SK-N-SH (cell line): ENCODE data around the gene DLG2. TPM values are rescaled to one million over a fixed set of nuclear protein-coding genes. Genes with fewer than 3 reads are reported as not detected.

Experiments
- CTCF ChIA-PET: fragments of 300-600, 350-600 bp; formaldehyde crosslinking; extraction: SDS; loops from one replicate; lab custom pipeline; 2021; lab: Yijun Ruan, JAX
- POLR2A ChIA-PET: fragments of 350-600 bp; sonication (Branson Sonifier 250); formaldehyde crosslinking; extraction: SDS; loops from one replicate; lab custom pipeline; 2020; ENCODE audit warnings: antibody characterized with exemption, inconsistent platforms; lab: Yijun Ruan, JAX
- DNase-seq: peaks from one replicate; pipeline ENCODE4 v3.0.0; 2012
- H2AFZ ChIP-seq: fragments of 200-600 bp; sonication (generic); 2 replicates; pipeline ENCODE4 v1.8.1; 2016; ENCODE audit warnings: antibody characterized with exemption, mild to moderate bottlenecking, low read depth
- H3F3A ChIP-seq: fragments of 200-600 bp; sonication (generic); replicated peaks from 2 replicates; pipeline ENCODE3; 2016; ENCODE audit warnings: antibody characterized with exemption, mild to moderate bottlenecking; ENCODE audit not compliant: insufficient read depth
- H3K27ac ChIP-seq, 2 experiments: fragments of 200-500 bp in 1 of 2; fragments of 200-600 bp in 1 of 2; sonication (Bioruptor generic) in 1 of 2; sonication (generic), shearing (Covaris generic) in 1 of 2; 2 replicates each; pipeline versions ENCODE4 v1.5.1 to v1.6.1; 2014 to 2016; ENCODE audit warnings: low read depth in 2 of 2, inconsistent platforms in 1 of 2, low read length in 1 of 2, mild to moderate bottlenecking in 1 of 2, mixed read lengths in 1 of 2
- H3K27me3 ChIP-seq: fragments of 200-600 bp; sonication (generic), shearing (Covaris generic); 2 replicates; pipeline ENCODE4 v1.6.1; 2016; ENCODE audit warnings: mixed run types; ENCODE audit not compliant: insufficient read depth
- H3K36me3 ChIP-seq, 2 experiments: fragments of 200-500 bp in 1 of 2; fragments of 200-600 bp in 1 of 2; sonication (Bioruptor generic) in 1 of 2; sonication (generic) in 1 of 2; replicated peaks in 1 of 2; 2 replicates each; pipeline versions ENCODE3 to v1.5.1; 2014 to 2016; ENCODE audit warnings: low read length in 1 of 2, mild to moderate bottlenecking in 1 of 2; ENCODE audit not compliant: insufficient read depth in 2 of 2, control insufficient read depth in 1 of 2
- H3K4me1 ChIP-seq, 2 experiments: fragments of 200-500 bp in 1 of 2; fragments of 200-600 bp in 1 of 2; sonication (Bioruptor generic) in 1 of 2; sonication (generic), shearing (Covaris generic) in 1 of 2; 2 replicates each; pipeline versions ENCODE4 v1.5.1 to v1.6.1; 2014 to 2016; ENCODE audit warnings: low read depth in 1 of 2, low read length in 1 of 2, mixed run types in 1 of 2; ENCODE audit not compliant: insufficient read depth in 2 of 2, control insufficient read depth in 1 of 2
- H3K4me2 ChIP-seq: fragments of 200-600 bp; sonication (generic), shearing (Covaris generic); 2 replicates; pipeline ENCODE4 v1.6.1; 2017; ENCODE audit warnings: mixed run types
- H3K4me3 ChIP-seq, 2 experiments: fragments of 200-500 bp in 1 of 2; fragments of 200-600 bp in 1 of 2; sonication (Bioruptor generic) in 1 of 2; sonication (generic), shearing (Covaris generic) in 1 of 2; 2 replicates each; pipeline versions ENCODE4 v1.5.1 to v1.8.1; 2014 to 2016; ENCODE audit warnings: low read depth in 2 of 2, inconsistent platforms in 1 of 2, low read length in 1 of 2, mild to moderate bottlenecking in 1 of 2, mixed read lengths in 1 of 2, moderate library complexity in 1 of 2
- H3K79me2 ChIP-seq: fragments of 200-600 bp; sonication (generic); 2 replicates; pipeline ENCODE4 v1.8.1; 2017; ENCODE audit warnings: mild to moderate bottlenecking; ENCODE audit not compliant: insufficient read depth
- H3K9ac ChIP-seq: fragments of 200-600 bp; sonication (generic); 2 replicates; pipeline ENCODE4 v1.6.1; 2017; ENCODE audit warnings: mixed run types
- H3K9me2 ChIP-seq: fragments of 200-600 bp; sonication (generic); 2 replicates; pipeline ENCODE4 v1.6.1; 2017; ENCODE audit warnings: mixed run types
- H3K9me3 ChIP-seq: fragments of 200-600 bp; sonication (generic); 2 replicates; pipeline ENCODE4 v1.6.1; 2017; ENCODE audit warnings: mixed run types, mild to moderate bottlenecking, moderate library complexity
- H4K20me1 ChIP-seq: fragments of 200-600 bp; sonication (generic); 2 replicates; pipeline ENCODE4 v1.6.1; 2017; ENCODE audit warnings: mild to moderate bottlenecking, mixed run types; ENCODE audit not compliant: insufficient read depth
- FOSL2 ChIP-seq: IDR thresholded peaks from 2 replicates; pipeline ENCODE4 v1.4.0; 2012; ENCODE audit warnings: low read depth, mild to moderate bottlenecking, moderate library complexity, borderline replicate concordance
- GABPA ChIP-seq: IDR thresholded peaks from 2 replicates; pipeline ENCODE4 v1.4.0; 2012; ENCODE audit warnings: low read depth, mild to moderate bottlenecking
- JUND ChIP-seq: IDR thresholded peaks from 2 replicates; pipeline ENCODE4 v1.4.0; 2012
- MXI1 ChIP-seq: IDR thresholded peaks from 2 replicates; pipeline ENCODE4 v1.6.1; 2012; ENCODE audit warnings: mild to moderate bottlenecking, low read depth, low read length, improper control_type of control experiment
- NRF1 ChIP-seq: IDR thresholded peaks from 2 replicates; pipeline ENCODE4 v1.6.1; 2012; ENCODE audit warnings: low read depth, mild to moderate bottlenecking, low read length
- PBX3 ChIP-seq: IDR thresholded peaks from 2 replicates; pipeline ENCODE4; 2012
- POLR2AphosphoS5 ChIP-seq: IDR thresholded peaks from 2 replicates; pipeline ENCODE4 v1.6.1; 2012; ENCODE audit warnings: low read depth, low read length
- RAD21 ChIP-seq: IDR thresholded peaks from 2 replicates; pipeline ENCODE4 v1.6.1; 2012; ENCODE audit warnings: mild to moderate bottlenecking, low read length
- RCOR1 ChIP-seq: fragments of 150-350 bp; IDR thresholded peaks from 2 replicates; pipeline ENCODE4 v1.6.1; 2017; ENCODE audit warnings: antibody characterized with exemption, low read length
- RXRA ChIP-seq: IDR thresholded peaks from 2 replicates; pipeline ENCODE4 v1.4.0; 2012; ENCODE audit warnings: low read depth, mild to moderate bottlenecking, borderline replicate concordance
- SMC3 ChIP-seq: IDR thresholded peaks from 2 replicates; pipeline ENCODE4 v1.6.1; 2012; ENCODE audit warnings: low read depth, low read length, improper control_type of control experiment
- TCF12 ChIP-seq: IDR thresholded peaks from 2 replicates; pipeline ENCODE4 v1.4.0; 2012
- TEAD4 ChIP-seq: IDR thresholded peaks from 2 replicates; pipeline ENCODE4 v1.4.0; 2012; ENCODE audit warnings: mild to moderate bottlenecking, borderline replicate concordance; ENCODE audit not compliant: insufficient read depth
- USF1 ChIP-seq: IDR thresholded peaks from 2 replicates; pipeline ENCODE4 v1.4.0; 2012; ENCODE audit warnings: low read depth, borderline replicate concordance
- YY1 ChIP-seq: IDR thresholded peaks from 2 replicates; pipeline ENCODE4 v1.4.0; 2012; ENCODE audit warnings: low read depth, mild to moderate bottlenecking
- ZBTB33 ChIP-seq: IDR thresholded peaks from 2 replicates; pipeline ENCODE4 v1.4.0; 2012; ENCODE audit warnings: low read depth, borderline replicate concordance
- WGBS: methylation state at CpG from one replicate; pipeline ENCODE4 v1.1.6; 2017; ENCODE audit warnings: low lambda C conversion rate; 5-methylcytosine and 5-hydroxymethylcytosine counted together
- polyA plus RNA-seq, 3 experiments: library from polyadenylated mRNA; depleted of rRNA; stranded (reverse); fragments of >200 nt; gene quantifications; 2 replicates each; pipeline ENCODE4 v1.2.3, GENCODE V29; 2012

The DLG2 gene
- polyA plus RNA-seq, 1 of the 3 experiments (the other 2 are of a cell fraction): 0.21 TPM

GRCh38 chr11:83574519-83574918, 2052.6 kb downstream of the DLG2 start:
- peak; percentile 17; the same call in 1 of the 2 replicates for TF ChIP-seq PBX3
- 0 out of 2 replicates have a peak, but pooled peaks have one; percentile 17 for TF ChIP-seq TEAD4
- no peak for TF ChIP-seq GABPA
- TF ChIP-seq NRF1: no peak
- no peak for TF ChIP-seq RAD21
- TF ChIP-seq RCOR1: no peak
- peak; percentile 49; the same call in 1 of the 2 replicates for TF ChIP-seq FOSL2
- no peak for TF ChIP-seq ZBTB33
- TF ChIP-seq RXRA: no peak
- TF ChIP-seq YY1: no peak
- TF ChIP-seq JUND: peak; percentile 36
- no peak for TF ChIP-seq SMC3
- no peak for TF ChIP-seq POLR2AphosphoS5
- no peak for TF ChIP-seq USF1
- no peak for TF ChIP-seq MXI1
- peak; percentile 21; the same call in 1 of the 2 replicates for TF ChIP-seq TCF12
- DNase-seq: no peak
- Histone ChIP-seq H3K27ac (no peak overlapping the region), H3K4me1 (peaks cover 3 to 34% of the 10 kb centered on the region in 2 experiments; a peak in 2 of 4 replicates), H3K36me3 (no peaks in the 10 kb centered on the region), H3F3A (no peaks in the 10 kb centered on the region), H4K20me1 (no peaks in the 10 kb centered on the region), H3K4me2 (no peak overlapping the region), H3K79me2 (no peaks in the 10 kb centered on the region), H3K9me2 (no peaks in the 10 kb centered on the region), H3K27me3 (no peaks in the 10 kb centered on the region), H3K9ac (no peak overlapping the region), H3K9me3 (no peaks in the 10 kb centered on the region), H2AFZ (no peak overlapping the region), H3K4me3 (no peak overlapping the region)
- 13% methylated on average over 2 of the region's 2 CpGs for WGBS
- CTCF ChIA-PET: no interaction called here
- POLR2A ChIA-PET: no interaction called here
